IMR-90 (cell line): ENCODE measurements around the gene RAB40C.

Source experiments
- FOS ChIP-seq: fragments of 150-350 bp; IDR thresholded peaks from 2 replicates; pipeline ENCODE4 v1.6.1; 2016; ENCODE audit warnings: low read depth, low read length
- POLR2A ChIP-seq: IDR thresholded peaks from 2 replicates; pipeline ENCODE4 v1.6.1; 2012; ENCODE audit warnings: mild to moderate bottlenecking, low read depth, low read length
- TF ChIP-seq, protein P1 (sequence below): conservative IDR thresholded peaks from 2 replicates; pipeline ENCODE4 v1.5.1; 2012; ENCODE audit warnings: mild to moderate bottlenecking, low read depth, low read length, improper control_type of control experiment

- TF ChIP-seq, protein P1, sequence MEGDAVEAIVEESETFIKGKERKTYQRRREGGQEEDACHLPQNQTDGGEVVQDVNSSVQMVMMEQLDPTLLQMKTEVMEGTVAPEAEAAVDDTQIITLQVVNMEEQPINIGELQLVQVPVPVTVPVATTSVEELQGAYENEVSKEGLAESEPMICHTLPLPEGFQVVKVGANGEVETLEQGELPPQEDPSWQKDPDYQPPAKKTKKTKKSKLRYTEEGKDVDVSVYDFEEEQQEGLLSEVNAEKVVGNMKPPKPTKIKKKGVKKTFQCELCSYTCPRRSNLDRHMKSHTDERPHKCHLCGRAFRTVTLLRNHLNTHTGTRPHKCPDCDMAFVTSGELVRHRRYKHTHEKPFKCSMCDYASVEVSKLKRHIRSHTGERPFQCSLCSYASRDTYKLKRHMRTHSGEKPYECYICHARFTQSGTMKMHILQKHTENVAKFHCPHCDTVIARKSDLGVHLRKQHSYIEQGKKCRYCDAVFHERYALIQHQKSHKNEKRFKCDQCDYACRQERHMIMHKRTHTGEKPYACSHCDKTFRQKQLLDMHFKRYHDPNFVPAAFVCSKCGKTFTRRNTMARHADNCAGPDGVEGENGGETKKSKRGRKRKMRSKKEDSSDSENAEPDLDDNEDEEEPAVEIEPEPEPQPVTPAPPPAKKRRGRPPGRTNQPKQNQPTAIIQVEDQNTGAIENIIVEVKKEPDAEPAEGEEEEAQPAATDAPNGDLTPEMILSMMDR = no peak
- no peak for TF ChIP-seq POLR2A
- TF ChIP-seq FOS = no peak
Observed at GRCh38 chr16:608019-608418, 18.2 kb downstream of the RAB40C start.
